ENCODE data around the gene DGAT2.

Gene DGAT2

GRCh38 chr11:75768112-75768908, at the start of gene DGAT2:
TSS of gene DGAT2 (plus strand) at chr11:75768778. CDS start at chr11:75768992, 214 bp downstream.
- Mint-ChIP-seq H3K27me3 (peaks cover 23% of the 10 kb centered on the region), H3K27ac (peak within 1 kb of the TSS; percentile 59), H3K36me3 (ENCODE audit: low read depth) (no peaks in the 10 kb centered on the region), H3K4me3 (peak within 1 kb of the TSS; percentile 61), H3K9me3 (no peaks in the 10 kb centered on the region), H3K4me1 (peaks cover 21% of the 10 kb centered on the region)
- DNase-seq (peak; percentile 77), ATAC-seq (peak; percentile 74)

GRCh38 chr11:75719340-75720239, 49.0 kb upstream of the DGAT2 start:
- H3K36me3 Mint-ChIP-seq (ENCODE audit: low read depth), result no peaks in the 10 kb centered on the region
- H3K9me3 Mint-ChIP-seq, result no peaks in the 10 kb centered on the region
- no peak overlapping the region for H3K4me3 Mint-ChIP-seq

GRCh38 chr11:75720639-75721038, 47.9 kb upstream of the DGAT2 start:
- Mint-ChIP-seq H3K27me3 (no peaks in the 10 kb centered on the region), H3K27ac (no peak overlapping the region)

More at GRCh38 chr11:75719340-75720239, 49.0 kb upstream of the DGAT2 start:
- DNase-seq (no peak), ATAC-seq (no peak)
- no peaks in the 10 kb centered on the region for H3K4me1 Mint-ChIP-seq
- H3K27me3 Mint-ChIP-seq, result no peaks in the 10 kb centered on the region
- no peak overlapping the region for H3K27ac Mint-ChIP-seq

GRCh38 chr11:75721852-75722668, 46.5 kb upstream of the DGAT2 start:
- no peak for DNase-seq
- Mint-ChIP-seq H3K9me3 (no peaks in the 10 kb centered on the region), H3K4me3 (no peak overlapping the region), H3K27me3 (no peaks in the 10 kb centered on the region), H3K36me3 (ENCODE audit: low read depth) (no peaks in the 10 kb centered on the region), H3K27ac (no peak overlapping the region), H3K4me1 (no peaks in the 10 kb centered on the region)
- ATAC-seq, result no peak

More at GRCh38 chr11:75720639-75721038, 47.9 kb upstream of the DGAT2 start:
- Mint-ChIP-seq H3K4me3 (no peak overlapping the region), H3K4me1 (no peaks in the 10 kb centered on the region), H3K9me3 (no peaks in the 10 kb centered on the region), H3K36me3 (ENCODE audit: low read depth) (no peaks in the 10 kb centered on the region)
- DNase-seq (no peak), ATAC-seq (no peak)

GRCh38 chr11:75722669-75723042, 45.9 kb upstream of the DGAT2 start:
- no peak for ATAC-seq
- Mint-ChIP-seq H3K9me3 (no peaks in the 10 kb centered on the region), H3K36me3 (ENCODE audit: low read depth) (no peaks in the 10 kb centered on the region), H3K27ac (no peak overlapping the region), H3K4me1 (no peaks in the 10 kb centered on the region), H3K4me3 (no peak overlapping the region), H3K27me3 (no peaks in the 10 kb centered on the region)
- no peak for DNase-seq

- no peaks in the 10 kb centered on the region for H3K36me3 Mint-ChIP-seq (ENCODE audit: low read depth)
- no peak overlapping the region for H3K4me3 Mint-ChIP-seq
- no peak overlapping the region for H3K27ac Mint-ChIP-seq
- H3K9me3 Mint-ChIP-seq, result no peaks in the 10 kb centered on the region
- ATAC-seq (no peak), DNase-seq (no peak)
- H3K4me1 Mint-ChIP-seq, result no peaks in the 10 kb centered on the region
- H3K27me3 Mint-ChIP-seq, result no peaks in the 10 kb centered on the region
Observed at GRCh38 chr11:75725547-75726320, 42.8 kb upstream of the DGAT2 start.

- no peaks in the 10 kb centered on the region for H3K27me3 Mint-ChIP-seq
- no peaks in the 10 kb centered on the region for H3K4me1 Mint-ChIP-seq
- H3K36me3 Mint-ChIP-seq (ENCODE audit: low read depth), result no peaks in the 10 kb centered on the region
- ATAC-seq (no peak), DNase-seq (no peak)
- H3K4me3 Mint-ChIP-seq, result no peak overlapping the region
- H3K9me3 Mint-ChIP-seq, result no peaks in the 10 kb centered on the region
- no peak overlapping the region for H3K27ac Mint-ChIP-seq
Observed at GRCh38 chr11:75728992-75729391, 39.6 kb upstream of the DGAT2 start.

GRCh38 chr11:75731095-75731494, 37.5 kb upstream of the DGAT2 start:
- no peaks in the 10 kb centered on the region for H3K9me3 Mint-ChIP-seq
- no peaks in the 10 kb centered on the region for H3K4me1 Mint-ChIP-seq
- H3K27me3 Mint-ChIP-seq, result no peaks in the 10 kb centered on the region
- no peak overlapping the region for H3K27ac Mint-ChIP-seq
- no peak overlapping the region for H3K4me3 Mint-ChIP-seq
- no peak for ATAC-seq
- no peak for DNase-seq
- no peaks in the 10 kb centered on the region for H3K36me3 Mint-ChIP-seq (ENCODE audit: low read depth)

GRCh38 chr11:75733071-75733430, 35.5 kb upstream of the DGAT2 start:
- H3K36me3 Mint-ChIP-seq (ENCODE audit: low read depth), result no peaks in the 10 kb centered on the region
- no peak for DNase-seq
- no peak overlapping the region for H3K4me3 Mint-ChIP-seq
- ATAC-seq, result no peak
- no peaks in the 10 kb centered on the region for H3K9me3 Mint-ChIP-seq
- H3K27ac Mint-ChIP-seq, result no peak overlapping the region
- no peaks in the 10 kb centered on the region for H3K4me1 Mint-ChIP-seq
- no peaks in the 10 kb centered on the region for H3K27me3 Mint-ChIP-seq

- Mint-ChIP-seq H3K4me1 (no peaks in the 10 kb centered on the region), H3K27ac (no peak overlapping the region), H3K36me3 (ENCODE audit: low read depth) (no peaks in the 10 kb centered on the region), H3K9me3 (no peaks in the 10 kb centered on the region), H3K27me3 (no peaks in the 10 kb centered on the region), H3K4me3 (no peak overlapping the region)
- DNase-seq (no peak), ATAC-seq (peak; percentile 87)
Observed at GRCh38 chr11:75733431-75734107, 35.0 kb upstream of the DGAT2 start.

GRCh38 chr11:75734491-75735180, 33.9 kb upstream of the DGAT2 start:
- no peak for ATAC-seq
- H3K9me3 Mint-ChIP-seq, result no peaks in the 10 kb centered on the region
- no peak overlapping the region for H3K27ac Mint-ChIP-seq
- H3K4me3 Mint-ChIP-seq, result no peak overlapping the region
- H3K36me3 Mint-ChIP-seq (ENCODE audit: low read depth), result no peaks in the 10 kb centered on the region
- no peak for DNase-seq
- no peaks in the 10 kb centered on the region for H3K4me1 Mint-ChIP-seq
- peaks cover under 1% of the 10 kb centered on the region for H3K27me3 Mint-ChIP-seq

- Mint-ChIP-seq H3K27me3 (peaks cover 4% of the 10 kb centered on the region), H3K36me3 (ENCODE audit: low read depth) (no peaks in the 10 kb centered on the region), H3K27ac (no peak overlapping the region), H3K4me3 (no peak overlapping the region), H3K4me1 (no peaks in the 10 kb centered on the region), H3K9me3 (no peaks in the 10 kb centered on the region)
- ATAC-seq (no peak), DNase-seq (no peak)
Observed at GRCh38 chr11:75735181-75735845, 33.3 kb upstream of the DGAT2 start.
